Upper lobe of left lung (tissue), 4 donors: ENCODE data around the gene GMCL2.

Experiments used
- EP300 ChIP-seq, 4 donors: sonication (generic); formaldehyde crosslinking; IDR thresholded peaks; one replicate each; pipeline ENCODE4 v1.5.1; 2017; ENCODE audit warnings: antibody characterized with exemption in 4 of 4, control low read depth in 2 of 4
- TF ChIP-seq, protein P1 (sequence below), 6 experiments: fragments of 450-650 bp in 4 of 6; fragments of 200-600 bp in 2 of 6; sonication (generic) in 2 of 6; IDR thresholded peaks; one replicate each; pipeline ENCODE4 v1.5.1; 2016 to 2019; ENCODE audit warnings: antibody characterized with exemption in 6 of 6

DNA sequence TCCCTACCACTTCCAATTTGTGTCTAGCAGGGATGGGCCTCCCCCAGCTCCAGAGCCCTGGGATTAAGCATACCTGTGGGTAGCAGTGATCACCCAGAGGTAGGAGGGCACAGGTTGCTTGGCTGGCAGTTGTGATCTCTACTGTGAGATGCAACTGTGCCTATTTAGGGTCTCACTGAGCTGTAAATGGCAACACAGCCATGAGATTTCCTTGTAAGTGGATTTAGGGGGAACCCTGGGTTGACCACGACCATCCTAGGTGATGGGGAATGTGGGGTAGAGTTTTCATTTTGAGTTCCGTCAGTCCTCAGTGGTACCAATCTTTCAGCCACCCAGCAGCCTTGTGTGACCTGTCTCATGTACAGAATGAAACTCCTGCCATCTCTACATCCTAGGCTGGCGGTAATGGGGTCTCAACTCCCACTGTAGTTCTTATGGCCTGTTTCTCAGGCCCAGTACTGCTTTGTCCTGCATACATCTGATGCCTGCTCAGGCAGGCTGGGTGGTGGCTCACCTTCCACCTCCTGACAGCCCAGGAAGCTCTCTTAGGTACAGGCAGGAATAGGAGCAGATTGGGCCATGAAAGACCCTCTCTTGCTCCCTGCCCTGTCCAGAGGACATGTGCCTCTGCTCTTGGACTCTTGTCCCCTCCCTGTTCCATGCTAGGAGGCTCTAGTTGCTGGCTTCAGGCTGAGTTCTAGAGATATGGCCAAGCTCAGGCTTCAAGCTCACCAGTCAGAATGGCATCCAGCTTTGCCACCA is 25.3 kb upstream of the GMCL2 start:
- TF ChIP-seq, protein P1, sequence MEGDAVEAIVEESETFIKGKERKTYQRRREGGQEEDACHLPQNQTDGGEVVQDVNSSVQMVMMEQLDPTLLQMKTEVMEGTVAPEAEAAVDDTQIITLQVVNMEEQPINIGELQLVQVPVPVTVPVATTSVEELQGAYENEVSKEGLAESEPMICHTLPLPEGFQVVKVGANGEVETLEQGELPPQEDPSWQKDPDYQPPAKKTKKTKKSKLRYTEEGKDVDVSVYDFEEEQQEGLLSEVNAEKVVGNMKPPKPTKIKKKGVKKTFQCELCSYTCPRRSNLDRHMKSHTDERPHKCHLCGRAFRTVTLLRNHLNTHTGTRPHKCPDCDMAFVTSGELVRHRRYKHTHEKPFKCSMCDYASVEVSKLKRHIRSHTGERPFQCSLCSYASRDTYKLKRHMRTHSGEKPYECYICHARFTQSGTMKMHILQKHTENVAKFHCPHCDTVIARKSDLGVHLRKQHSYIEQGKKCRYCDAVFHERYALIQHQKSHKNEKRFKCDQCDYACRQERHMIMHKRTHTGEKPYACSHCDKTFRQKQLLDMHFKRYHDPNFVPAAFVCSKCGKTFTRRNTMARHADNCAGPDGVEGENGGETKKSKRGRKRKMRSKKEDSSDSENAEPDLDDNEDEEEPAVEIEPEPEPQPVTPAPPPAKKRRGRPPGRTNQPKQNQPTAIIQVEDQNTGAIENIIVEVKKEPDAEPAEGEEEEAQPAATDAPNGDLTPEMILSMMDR (IDR thresholded peaks at IDR 0.05) = no peak
- TF ChIP-seq EP300 (IDR thresholded peaks at IDR 0.05) = no peak
